Measurements from ENCODE around the gene HSPA6.

DNA sequence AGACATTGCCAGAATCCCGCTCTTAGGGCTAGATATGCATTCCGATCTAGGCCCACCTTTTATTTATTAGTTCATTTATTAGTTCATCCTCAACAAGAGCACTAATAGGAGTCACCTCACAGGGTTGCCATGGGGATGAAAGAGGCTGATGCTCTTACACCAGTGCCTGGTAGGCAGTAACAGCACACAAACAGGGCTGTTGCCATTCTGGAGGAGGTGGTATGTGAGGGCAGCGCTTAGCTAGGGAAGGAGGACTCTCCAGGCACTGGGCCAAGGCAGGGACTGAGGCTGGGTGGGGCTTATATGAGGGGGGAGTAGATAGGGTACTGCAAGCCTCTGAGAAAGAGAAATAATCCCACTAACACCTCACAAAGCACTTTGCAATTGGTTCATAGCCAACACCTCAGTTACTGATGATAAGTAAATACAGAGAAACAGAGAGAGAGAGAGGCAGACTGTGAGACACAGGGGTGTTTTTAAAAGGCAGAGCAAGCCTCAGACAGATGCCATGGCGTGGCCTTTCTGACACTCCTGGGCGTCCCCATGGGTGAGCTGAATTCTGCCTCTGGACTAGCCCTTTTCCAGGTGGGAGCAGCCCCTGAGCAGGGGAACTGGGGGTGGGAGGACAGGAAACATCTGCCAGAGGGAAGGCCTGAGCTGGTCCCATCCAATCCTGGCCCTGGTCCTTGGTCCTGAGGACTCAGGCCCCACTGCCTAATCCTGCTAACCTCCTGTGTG lies 13.2 kb upstream of the HSPA6 start:
- TF ChIP-seq, protein P1, sequence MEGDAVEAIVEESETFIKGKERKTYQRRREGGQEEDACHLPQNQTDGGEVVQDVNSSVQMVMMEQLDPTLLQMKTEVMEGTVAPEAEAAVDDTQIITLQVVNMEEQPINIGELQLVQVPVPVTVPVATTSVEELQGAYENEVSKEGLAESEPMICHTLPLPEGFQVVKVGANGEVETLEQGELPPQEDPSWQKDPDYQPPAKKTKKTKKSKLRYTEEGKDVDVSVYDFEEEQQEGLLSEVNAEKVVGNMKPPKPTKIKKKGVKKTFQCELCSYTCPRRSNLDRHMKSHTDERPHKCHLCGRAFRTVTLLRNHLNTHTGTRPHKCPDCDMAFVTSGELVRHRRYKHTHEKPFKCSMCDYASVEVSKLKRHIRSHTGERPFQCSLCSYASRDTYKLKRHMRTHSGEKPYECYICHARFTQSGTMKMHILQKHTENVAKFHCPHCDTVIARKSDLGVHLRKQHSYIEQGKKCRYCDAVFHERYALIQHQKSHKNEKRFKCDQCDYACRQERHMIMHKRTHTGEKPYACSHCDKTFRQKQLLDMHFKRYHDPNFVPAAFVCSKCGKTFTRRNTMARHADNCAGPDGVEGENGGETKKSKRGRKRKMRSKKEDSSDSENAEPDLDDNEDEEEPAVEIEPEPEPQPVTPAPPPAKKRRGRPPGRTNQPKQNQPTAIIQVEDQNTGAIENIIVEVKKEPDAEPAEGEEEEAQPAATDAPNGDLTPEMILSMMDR (IDR thresholded peaks at IDR 0.05): no peak
- TF ChIP-seq EZH2 (IDR thresholded peaks at IDR 0.05; ENCODE audit: borderline replicate concordance, insufficient read depth, low read depth, low read length, poor library complexity, severe bottlenecking): no peak
